ENCODE results near the gene RPN2. TPM values are rescaled to one million over a fixed set of nuclear protein-coding genes. Genes with fewer than 3 reads are reported as not detected.

RPN2 gene
- total and polyA plus RNA-seq, 2 of the 13 experiments (the other 11 are each of a cell fraction or from before 2014, with no cell fraction given): 587 to 1,818 TPM

GRCh38 chr20:37235065-37235464 is 55.9 kb downstream of the RPN2 start:
- in situ Hi-C loops (cut with HindIII; ENCODE audit: extremely low pct_ligation_motif_present, low pct_unique_long_range_greater_than_20kb) (no loop called here), intact Hi-C loops (cut with micrococcal nuclease; ENCODE audit: unreplicated experiment) (no loop called here)
- TF ChIP-seq NR0B2 (CRISPR knock-in tag; IDR thresholded peaks at IDR 0.05): no peak
- TF ChIP-seq ZNF17 (CRISPR knock-in tag; IDR thresholded peaks at IDR 0.05): no peak
- no peak for TF ChIP-seq TBX2 (CRISPR knock-in tag; IDR thresholded peaks at IDR 0.05; ENCODE audit: borderline replicate concordance)
- TF ChIP-seq FOSL2 (CRISPR knock-in tag; IDR thresholded peaks at IDR 0.05): no peak
- no peak for TF ChIP-seq CBX5 (CRISPR knock-in tag; IDR thresholded peaks at IDR 0.05; ENCODE audit: borderline replicate concordance)
- TF ChIP-seq, protein P1, sequence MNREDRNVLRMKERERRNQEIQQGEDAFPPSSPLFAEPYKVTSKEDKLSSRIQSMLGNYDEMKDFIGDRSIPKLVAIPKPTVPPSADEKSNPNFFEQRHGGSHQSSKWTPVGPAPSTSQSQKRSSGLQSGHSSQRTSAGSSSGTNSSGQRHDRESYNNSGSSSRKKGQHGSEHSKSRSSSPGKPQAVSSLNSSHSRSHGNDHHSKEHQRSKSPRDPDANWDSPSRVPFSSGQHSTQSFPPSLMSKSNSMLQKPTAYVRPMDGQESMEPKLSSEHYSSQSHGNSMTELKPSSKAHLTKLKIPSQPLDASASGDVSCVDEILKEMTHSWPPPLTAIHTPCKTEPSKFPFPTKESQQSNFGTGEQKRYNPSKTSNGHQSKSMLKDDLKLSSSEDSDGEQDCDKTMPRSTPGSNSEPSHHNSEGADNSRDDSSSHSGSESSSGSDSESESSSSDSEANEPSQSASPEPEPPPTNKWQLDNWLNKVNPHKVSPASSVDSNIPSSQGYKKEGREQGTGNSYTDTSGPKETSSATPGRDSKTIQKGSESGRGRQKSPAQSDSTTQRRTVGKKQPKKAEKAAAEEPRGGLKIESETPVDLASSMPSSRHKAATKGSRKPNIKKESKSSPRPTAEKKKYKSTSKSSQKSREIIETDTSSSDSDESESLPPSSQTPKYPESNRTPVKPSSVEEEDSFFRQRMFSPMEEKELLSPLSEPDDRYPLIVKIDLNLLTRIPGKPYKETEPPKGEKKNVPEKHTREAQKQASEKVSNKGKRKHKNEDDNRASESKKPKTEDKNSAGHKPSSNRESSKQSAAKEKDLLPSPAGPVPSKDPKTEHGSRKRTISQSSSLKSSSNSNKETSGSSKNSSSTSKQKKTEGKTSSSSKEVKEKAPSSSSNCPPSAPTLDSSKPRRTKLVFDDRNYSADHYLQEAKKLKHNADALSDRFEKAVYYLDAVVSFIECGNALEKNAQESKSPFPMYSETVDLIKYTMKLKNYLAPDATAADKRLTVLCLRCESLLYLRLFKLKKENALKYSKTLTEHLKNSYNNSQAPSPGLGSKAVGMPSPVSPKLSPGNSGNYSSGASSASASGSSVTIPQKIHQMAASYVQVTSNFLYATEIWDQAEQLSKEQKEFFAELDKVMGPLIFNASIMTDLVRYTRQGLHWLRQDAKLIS (CRISPR knock-in tag; IDR thresholded peaks at IDR 0.05): no peak
- no peak for TF ChIP-seq NRL (CRISPR knock-in tag; IDR thresholded peaks at IDR 0.05; ENCODE audit: borderline replicate concordance)
- TF ChIP-seq SRF (IDR thresholded peaks at IDR 0.05; ENCODE audit: low read depth, low read length): no peak
- H3K9me3 ChIP-seq (ENCODE audit: low read length): no peaks in the 10 kb centered on the region
- no peak overlapping the region for H3K9ac ChIP-seq (ENCODE audit: insufficient read depth, low read depth, low read length)
- no peaks in the 10 kb centered on the region for H3K79me2 ChIP-seq (ENCODE audit: insufficient read depth, low read length)
- no peak for DNase-seq (ENCODE audit: low spot score)
- CTCF ChIA-PET (ENCODE audit: low intra/inter-chr PET ratio, low total read pairs): no interaction called here
- no peak overlapping the region for H3K27ac ChIP-seq (ENCODE audit: extremely low read length, insufficient read depth, low read length)
- ATAC-seq: no peak
- no peak overlapping the region for H3K4me3 ChIP-seq (replicated peaks in 1 of 3; ENCODE audit: insufficient read depth in 1 of 3, low read depth in 2 of 3, low read length in 3 of 3)
- no peaks in the 10 kb centered on the region for H3K27me3 ChIP-seq (ENCODE audit: control insufficient read depth in 1 of 2, insufficient read depth in 2 of 2, low read length in 2 of 2)
- POLR2A ChIA-PET: no interaction called here
- no peaks in the 10 kb centered on the region for H3K4me1 ChIP-seq (ENCODE audit: insufficient read depth, low read length)
- no TSS peak for BruUV-seq (replicated peaks)
- H3K36me3 ChIP-seq (replicated peaks in 1 of 2; ENCODE audit: control insufficient read depth in 1 of 2, insufficient read depth in 2 of 2, low read length in 2 of 2): peaks cover 82 to 98% of the 10 kb centered on the region in 2 experiments
- no peak overlapping the region for H3K4me2 ChIP-seq (ENCODE audit: low read depth, low read length)
- no peaks in the 10 kb centered on the region for H4K20me1 ChIP-seq (ENCODE audit: insufficient read depth, low read length)
- no peak overlapping the region for H2AFZ ChIP-seq (ENCODE audit: low read length)
- FAIRE-seq: no peak
- 95% methylated on average over 6 of the region's 6 CpGs for WGBS (ENCODE audit: low lambda C conversion rate)

Measured in HepG2 (cell line).